Measurements from ENCODE around the gene USP43.

DNA sequence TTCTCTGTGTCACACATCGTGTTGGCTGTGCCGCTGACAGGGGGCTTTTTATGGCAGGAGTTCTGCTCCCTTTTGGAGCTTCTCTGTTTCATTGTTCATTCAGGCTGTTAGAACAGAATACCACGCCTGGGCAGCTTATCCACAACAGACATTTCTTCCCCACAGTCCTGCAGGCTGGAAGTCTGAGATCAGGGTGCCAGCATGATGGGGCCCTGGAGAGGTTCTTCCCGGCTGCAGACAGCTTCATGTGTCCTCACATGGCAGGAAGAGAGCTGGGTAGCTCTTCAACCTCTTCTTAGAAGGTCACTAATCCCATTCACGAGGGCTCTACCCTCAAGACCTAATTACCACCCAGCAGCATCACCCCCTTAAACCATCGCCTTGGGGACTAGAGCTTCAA lies 81.0 kb downstream of the USP43 start:
- TF ChIP-seq, protein P1, sequence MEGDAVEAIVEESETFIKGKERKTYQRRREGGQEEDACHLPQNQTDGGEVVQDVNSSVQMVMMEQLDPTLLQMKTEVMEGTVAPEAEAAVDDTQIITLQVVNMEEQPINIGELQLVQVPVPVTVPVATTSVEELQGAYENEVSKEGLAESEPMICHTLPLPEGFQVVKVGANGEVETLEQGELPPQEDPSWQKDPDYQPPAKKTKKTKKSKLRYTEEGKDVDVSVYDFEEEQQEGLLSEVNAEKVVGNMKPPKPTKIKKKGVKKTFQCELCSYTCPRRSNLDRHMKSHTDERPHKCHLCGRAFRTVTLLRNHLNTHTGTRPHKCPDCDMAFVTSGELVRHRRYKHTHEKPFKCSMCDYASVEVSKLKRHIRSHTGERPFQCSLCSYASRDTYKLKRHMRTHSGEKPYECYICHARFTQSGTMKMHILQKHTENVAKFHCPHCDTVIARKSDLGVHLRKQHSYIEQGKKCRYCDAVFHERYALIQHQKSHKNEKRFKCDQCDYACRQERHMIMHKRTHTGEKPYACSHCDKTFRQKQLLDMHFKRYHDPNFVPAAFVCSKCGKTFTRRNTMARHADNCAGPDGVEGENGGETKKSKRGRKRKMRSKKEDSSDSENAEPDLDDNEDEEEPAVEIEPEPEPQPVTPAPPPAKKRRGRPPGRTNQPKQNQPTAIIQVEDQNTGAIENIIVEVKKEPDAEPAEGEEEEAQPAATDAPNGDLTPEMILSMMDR (IDR thresholded peaks at IDR 0.05): no peak
- no peak for TF ChIP-seq ZFX (IDR thresholded peaks at IDR 0.05; ENCODE audit: borderline replicate concordance)

All from 22Rv1 (cell line).